Endothelial cell of umbilical vein (primary cell): ENCODE data around the gene CDK9. TPM values are rescaled to one million over a fixed set of nuclear protein-coding genes. Genes with fewer than 3 reads are reported as not detected.

ENCODE experiments used
- BruUV-seq: library from RNA; stranded (reverse); fragments of 400-500 nt; replicated peaks from 2 replicates; lab custom pipeline; 2021; lab: Mats Ljungman, UMichigan
- CTCF ChIA-PET: fragments of 300-600, 350-600 bp; sonication (Branson Sonifier 250); formaldehyde crosslinking; loops from one replicate; lab custom pipeline; 2021; ENCODE audit warnings: antibody characterized with exemption, inconsistent platforms; lab: Charles Lee
- POLR2A ChIA-PET: fragments of 300-600, 350-600 bp; sonication (Branson Sonifier 250); formaldehyde crosslinking; loops from one replicate; lab custom pipeline; 2021; ENCODE audit warnings: antibody characterized with exemption, inconsistent platforms; lab: Charles Lee
- DNase-seq: peaks from one replicate; pipeline ENCODE4 v3.0.0-alpha.2; 2011; ENCODE audit warnings: low read depth, low spot score
- FAIRE-seq: peaks from 2 replicates; lab custom pipeline; 2011; peaks lifted over from hg19 to GRCh38; lab: Jason Lieb, UNC
- H2AFZ ChIP-seq: 2 replicates; pipeline ENCODE4 v1.6.0; 2012; ENCODE audit warnings: low read depth, low read length, control low read depth, inconsistent platforms
- H3K27ac ChIP-seq: 2 replicates; pipeline ENCODE4 v1.5.1; 2011; ENCODE audit warnings: low read depth, mild to moderate bottlenecking, control low read depth, low read length, moderate library complexity; ENCODE audit not compliant: insufficient read depth
- H3K27me3 ChIP-seq, 2 experiments: 2 replicates each; pipeline versions ENCODE4 v1.6.0 to v1.6.1; 2011; ENCODE audit warnings: low read length in 2 of 2, mixed read lengths in 1 of 2; ENCODE audit not compliant: control insufficient read depth in 2 of 2, insufficient read depth in 2 of 2
- H3K36me3 ChIP-seq, 2 experiments: 2 replicates in 1 of 2; 3 replicates in 1 of 2; pipeline ENCODE4 v1.5.1; 2011; ENCODE audit warnings: low read length in 2 of 2, mild to moderate bottlenecking in 1 of 2, moderate library complexity in 1 of 2; ENCODE audit not compliant: control insufficient read depth in 2 of 2, insufficient read depth in 2 of 2; ENCODE audit errors: extremely low read depth in 1 of 2
- H3K4me1 ChIP-seq: 3 replicates; pipeline ENCODE4 v1.5.1; 2011; ENCODE audit warnings: mild to moderate bottlenecking, low read length; ENCODE audit not compliant: control insufficient read depth, insufficient read depth; ENCODE audit errors: extremely low read depth
- H3K4me2 ChIP-seq: 2 replicates; pipeline ENCODE4 v1.6.1; 2011; ENCODE audit warnings: low read length, control low read depth, mixed read lengths; ENCODE audit not compliant: insufficient read depth
- H3K4me3 ChIP-seq, 3 experiments: fragments of 200-600 bp in 1 of 3; sonication (generic), shearing (Covaris generic) in 1 of 3; replicated peaks in 1 of 3; 2 replicates each; pipeline ENCODE4 v1.5.1; 2011 to 2016; ENCODE audit warnings: control low read depth in 3 of 3, low read length in 3 of 3, mild to moderate bottlenecking in 2 of 3, inconsistent platforms in 1 of 3, low read depth in 1 of 3, moderate library complexity in 1 of 3; ENCODE audit not compliant: insufficient read depth in 1 of 3
- H3K79me2 ChIP-seq: 2 replicates; pipeline ENCODE4 v1.6.0; 2012; ENCODE audit warnings: low read length, inconsistent platforms; ENCODE audit not compliant: control insufficient read depth, insufficient read depth
- H3K9ac ChIP-seq: replicated peaks from 2 replicates; pipeline ENCODE3; 2011; ENCODE audit warnings: low read length, control low read depth; ENCODE audit not compliant: insufficient read depth; ENCODE audit errors: extremely low read depth
- H3K9me1 ChIP-seq: replicated peaks from 3 replicates; pipeline ENCODE4 v1.6.0; 2011; ENCODE audit warnings: mild to moderate bottlenecking, low read length; ENCODE audit not compliant: control insufficient read depth, insufficient read depth; ENCODE audit errors: extremely low read depth
- H3K9me3 ChIP-seq: replicated peaks from 2 replicates; pipeline ENCODE4 v1.5.1; 2012; ENCODE audit warnings: low read length, inconsistent platforms; ENCODE audit not compliant: control insufficient read depth, insufficient read depth
- H4K20me1 ChIP-seq: replicated peaks from 2 replicates; pipeline ENCODE3; 2011; ENCODE audit warnings: mild to moderate bottlenecking, low read length; ENCODE audit not compliant: control insufficient read depth, insufficient read depth; ENCODE audit errors: extremely low read depth
- CTCF ChIP-seq, 2 donors: IDR thresholded peaks; 1 replicate in 1 of 2; 2 replicates in 1 of 2; pipeline ENCODE4 v1.5.1; 2011; ENCODE audit warnings: low read length in 2 of 2, mild to moderate bottlenecking in 2 of 2, moderate library complexity in 2 of 2, control low read depth in 1 of 2, inconsistent platforms in 1 of 2, low read depth in 1 of 2; ENCODE audit not compliant: insufficient read depth in 1 of 2; ENCODE audit errors: extremely low read depth in 1 of 2
- EZH2 ChIP-seq: IDR thresholded peaks from 2 replicates; pipeline ENCODE4 v1.6.1; 2012; ENCODE audit warnings: borderline replicate concordance, low read depth, mild to moderate bottlenecking, moderate library complexity, low read length, inconsistent platforms; ENCODE audit not compliant: severe bottlenecking
- FOS ChIP-seq: IDR thresholded peaks from 2 replicates; pipeline ENCODE4 v1.6.1; 2011; ENCODE audit warnings: mild to moderate bottlenecking, low read length, moderate library complexity, borderline replicate concordance; ENCODE audit not compliant: insufficient read depth
- GATA2 ChIP-seq: IDR thresholded peaks from 2 replicates; pipeline ENCODE4 v1.7.0; 2011; ENCODE audit warnings: low read depth, mild to moderate bottlenecking, moderate library complexity, mixed read lengths, low read length; ENCODE audit not compliant: insufficient read length, insufficient read depth
- JUN ChIP-seq: IDR thresholded peaks from 2 replicates; pipeline ENCODE4 v1.6.1; 2011; ENCODE audit warnings: borderline replicate concordance, low read depth; ENCODE audit not compliant: insufficient read length, insufficient read depth
- MAX ChIP-seq: IDR thresholded peaks from 2 replicates; pipeline ENCODE4 v1.6.1; 2011; ENCODE audit not compliant: insufficient read depth, insufficient read length
- MYC ChIP-seq: IDR thresholded peaks from one replicate; pipeline ENCODE4 v1.6.1; 2011; ENCODE audit warnings: mild to moderate bottlenecking, low read depth, low read length
- POLR2A ChIP-seq: IDR thresholded peaks from 2 replicates; pipeline ENCODE4 v1.6.1; 2012; ENCODE audit warnings: low read depth, mild to moderate bottlenecking, control low read depth, low read length
- POLR2AphosphoS5 ChIP-seq: IDR thresholded peaks from 2 replicates; pipeline ENCODE4 v1.6.1; 2012; ENCODE audit warnings: low read depth, mild to moderate bottlenecking, control low read depth, low read length, moderate library complexity; ENCODE audit not compliant: insufficient read depth
- dilution Hi-C: fragments of 300-500 bp; cut with MboI; formaldehyde crosslinking; loops from one replicate; pipeline ENCODE4 v1.15.0; 2019; ENCODE audit warnings: low sequenced_read_pairs; ENCODE audit not compliant: extremely low pct_ligation_motif_present
- intact Hi-C: fragments of 100-400 bp; cut with micrococcal nuclease; formaldehyde crosslinking; loops from one replicate; pipeline ENCODE4 v1.10.0; 2022
- polyA plus RNA-seq, 4 experiments: library from polyadenylated mRNA; depleted of rRNA in 3 of 4; stranded (reverse) in 3 of 4; unstranded in 1 of 4; fragments of >200 nt; gene quantifications; 2 replicates each; pipeline versions ENCODE4 v1.2.1 to v1.2.3, GENCODE V29; 2011 to 2012; ENCODE audit warnings: missing spikeins in 1 of 4
- total RNA-seq: library from RNA; stranded (reverse); gene quantifications from 2 replicates; pipeline ENCODE4 v1.2.3, GENCODE V29; 2021

CDK9 gene
- total and polyA plus RNA-seq, 2 donors (not counting 3 experiments of a cell fraction or from before 2014, with no cell fraction given): 92.2 to 124 TPM

GRCh38 chr9:127829205-127829906 is 43.5 kb downstream of the CDK9 start:
- CTCF ChIA-PET: interaction anchor here (0.9 to 3.5 kb wide), 4 partner anchors 8 to 40 kb away, joined by 3 to 33 read pairs (median 12); partner anchors contain the start of gene ENG

GRCh38 chr9:127832248-127832647 is 46.4 kb downstream of the CDK9 start:
- TF ChIP-seq FOS: no peak
- TF ChIP-seq CTCF (IDR thresholded peaks at IDR 0.05; ENCODE audit: extremely low read depth in 1 of 2, insufficient read depth in 1 of 2, low read depth in 1 of 2, low read length in 2 of 2): no peak
- no peak for TF ChIP-seq EZH2
- no peak for TF ChIP-seq JUN
- no peak for TF ChIP-seq MYC
- no peak for TF ChIP-seq GATA2
- no peak for TF ChIP-seq MAX
- TF ChIP-seq POLR2A: no peak
- no peak for TF ChIP-seq POLR2AphosphoS5
- Histone ChIP-seq H3K9me1 (no peaks in the 10 kb centered on the region), H3K4me3 (no peak overlapping the region), H3K27ac (no peak overlapping the region), H3K9me3 (no peaks in the 10 kb centered on the region), H3K79me2 (peaks cover 95% of the 10 kb centered on the region), H3K9ac (no peak overlapping the region), H3K4me1 (peaks cover 55% of the 10 kb centered on the region), H3K36me3 (peaks cover 10 to 26% of the 10 kb centered on the region in 2 experiments), H3K4me2 (no peak overlapping the region), H3K27me3 (no peaks in the 10 kb centered on the region), H4K20me1 (no peaks in the 10 kb centered on the region), H2AFZ (no peak overlapping the region)
- intact Hi-C loops: no loop called here
- dilution Hi-C loops: no loop called here
- ChIA-PET POLR2A (interaction anchor here (0.6 kb wide), 1 partner anchor 23 kb away, joined by 5 read pairs; no protein-coding TSS in a partner anchor), CTCF (interaction anchor here (0.6 to 1.2 kb wide), 2 partner anchors 38 to 70 kb away, joined by 3 read pairs; no protein-coding TSS in a partner anchor)
- BruUV-seq: no TSS peak
- FAIRE-seq (no peak), DNase-seq (no peak)

More at GRCh38 chr9:127829205-127829906, 43.5 kb downstream of the CDK9 start:
- Histone ChIP-seq H3K36me3 (peaks cover 31 to 44% of the 10 kb centered on the region in 2 experiments), H4K20me1 (no peaks in the 10 kb centered on the region), H3K4me3 (no peak overlapping the region), H3K4me1 (peaks cover 44% of the 10 kb centered on the region), H2AFZ (no peak overlapping the region), H3K79me2 (peaks cover 91% of the 10 kb centered on the region), H3K27me3 (no peaks in the 10 kb centered on the region), H3K9me3 (no peaks in the 10 kb centered on the region), H3K9ac (no peak overlapping the region), H3K9me1 (no peaks in the 10 kb centered on the region), H3K27ac (peak overlapping the region; percentile 81), H3K4me2 (peak overlapping the region; percentile 23)
- intact Hi-C loops (no loop called here), dilution Hi-C loops (no loop called here)
- no TSS peak for BruUV-seq
- TF ChIP-seq JUN (no peak), GATA2 (no peak), MYC (no peak), FOS (no peak), POLR2AphosphoS5 (no peak), EZH2 (no peak)
- POLR2A ChIA-PET: interaction anchor here (0.6 kb wide), 1 partner anchor 81 kb away, joined by 5 read pairs; no protein-coding TSS in a partner anchor
- DNase-seq (no peak), FAIRE-seq (no peak)
